AG04450 (cell line): ENCODE results near the gene SPO11. TPM values are rescaled to one million over a fixed set of nuclear protein-coding genes. Genes with fewer than 3 reads are reported as not detected.

Source experiments
- CTCF ChIA-PET: fragments of 300-600, 350-600 bp; formaldehyde crosslinking; extraction: SDS; loops from one replicate; lab custom pipeline; 2022; ENCODE audit warnings: antibody characterized with exemption, inconsistent platforms; lab: Charles Lee
- POLR2A ChIA-PET: fragments of 350-600 bp; formaldehyde crosslinking; extraction: SDS; loops from one replicate; lab custom pipeline; 2021; ENCODE audit warnings: antibody characterized with exemption, inconsistent platforms; lab: Yijun Ruan, JAX
- DNase-seq: peaks from one replicate; pipeline ENCODE4 v3.0.0-alpha.2; 2011; ENCODE audit warnings: low read depth, low spot score
- H3K27ac ChIP-seq: one replicate; pipeline ENCODE4 v1.5.1; 2012; ENCODE audit warnings: low read depth, low read length, control low read depth
- H3K27me3 ChIP-seq: one replicate; pipeline ENCODE4 v1.6.0; 2012; ENCODE audit warnings: low read length; ENCODE audit not compliant: control insufficient read depth, insufficient read depth
- H3K4me3 ChIP-seq: 2 replicates; pipeline ENCODE4 v1.5.1; 2011; ENCODE audit warnings: mild to moderate bottlenecking, low read depth, low read length, control low read depth
- H3K9me3 ChIP-seq: 2 replicates; pipeline ENCODE4 v1.5.1; 2012; ENCODE audit warnings: low read length; ENCODE audit not compliant: control insufficient read depth, insufficient read depth
- CTCF ChIP-seq: IDR thresholded peaks from 2 replicates; pipeline ENCODE4 v1.5.1; 2011; ENCODE audit warnings: low read depth, low read length, control low read depth, inconsistent platforms
- polyA plus RNA-seq: library from polyadenylated mRNA; depleted of rRNA; stranded (reverse); fragments of >200 nt; gene quantifications from 2 replicates; pipeline ENCODE4 v1.2.3, GENCODE V29; 2011

SPO11 gene
- polyA plus RNA-seq, 1 experiment = not detected

GRCh38 chr20:57283860-57284259, 45.7 kb upstream of the SPO11 start:
- no peak overlapping the region for H3K4me3 ChIP-seq
- no peaks in the 10 kb centered on the region for H3K9me3 ChIP-seq
- no peak for TF ChIP-seq CTCF
- peaks cover 13% of the 10 kb centered on the region for H3K27me3 ChIP-seq
- no peak overlapping the region for H3K27ac ChIP-seq
- DNase-seq = no peak
- CTCF ChIA-PET = no interaction called here
- POLR2A ChIA-PET = no interaction called here

- ChIA-PET POLR2A (interaction anchor here (0.7 kb wide), 1 partner anchor 210 kb away, joined by 3 read pairs; no protein-coding TSS in a partner anchor), CTCF (no interaction called here)
- TF ChIP-seq CTCF = no peak
- Histone ChIP-seq H3K4me3 (no peak overlapping the region), H3K9me3 (no peaks in the 10 kb centered on the region), H3K27ac (no peak overlapping the region), H3K27me3 (peaks cover 13% of the 10 kb centered on the region)
- DNase-seq = no peak
These were observed 42.4 kb upstream of the SPO11 start for GRCh38 chr20:57287007-57287880.

GRCh38 chr20:57287901-57288300, 41.7 kb upstream of the SPO11 start:
- Histone ChIP-seq H3K9me3 (no peaks in the 10 kb centered on the region), H3K4me3 (no peak overlapping the region), H3K27ac (no peak overlapping the region), H3K27me3 (peaks cover 13% of the 10 kb centered on the region)
- ChIA-PET POLR2A (interaction anchor here (0.7 kb wide), 1 partner anchor 210 kb away, joined by 3 read pairs; no protein-coding TSS in a partner anchor), CTCF (no interaction called here)
- no peak for TF ChIP-seq CTCF
- DNase-seq = no peak

GRCh38 chr20:57288651-57289277, 40.8 kb upstream of the SPO11 start:
- ChIA-PET POLR2A (no interaction called here), CTCF (no interaction called here)
- Histone ChIP-seq H3K27ac (no peak overlapping the region), H3K27me3 (peaks cover 9% of the 10 kb centered on the region), H3K9me3 (no peaks in the 10 kb centered on the region), H3K4me3 (no peak overlapping the region)
- TF ChIP-seq CTCF = no peak
- DNase-seq = no peak
